ENCODE results near the gene EFCAB11.

The EFCAB11 gene

GRCh38 chr14:89807151-89807550 lies 147.4 kb downstream of the EFCAB11 start:
- no peak for DNase-seq

DNA sequence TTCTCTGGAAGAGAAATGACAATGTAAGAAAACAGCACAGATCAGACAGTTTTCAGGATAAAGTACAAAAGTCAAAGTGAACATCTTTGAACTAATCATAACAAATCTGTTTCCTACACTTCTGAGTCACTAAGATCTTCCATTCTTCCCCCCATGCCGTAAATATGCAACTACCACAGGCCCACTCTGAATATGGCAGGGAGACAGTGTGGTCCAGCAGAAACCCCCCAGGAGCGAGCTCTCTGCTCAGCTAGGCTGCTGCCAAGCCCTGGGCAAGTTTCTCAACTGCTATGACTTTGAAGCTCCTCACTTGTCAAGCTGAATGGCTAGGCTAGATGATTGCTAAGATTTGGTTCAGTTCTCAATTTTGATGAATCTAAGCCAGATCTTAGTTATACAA lies 148.1 kb downstream of the EFCAB11 start:
- DNase-seq, result no peak

DNA sequence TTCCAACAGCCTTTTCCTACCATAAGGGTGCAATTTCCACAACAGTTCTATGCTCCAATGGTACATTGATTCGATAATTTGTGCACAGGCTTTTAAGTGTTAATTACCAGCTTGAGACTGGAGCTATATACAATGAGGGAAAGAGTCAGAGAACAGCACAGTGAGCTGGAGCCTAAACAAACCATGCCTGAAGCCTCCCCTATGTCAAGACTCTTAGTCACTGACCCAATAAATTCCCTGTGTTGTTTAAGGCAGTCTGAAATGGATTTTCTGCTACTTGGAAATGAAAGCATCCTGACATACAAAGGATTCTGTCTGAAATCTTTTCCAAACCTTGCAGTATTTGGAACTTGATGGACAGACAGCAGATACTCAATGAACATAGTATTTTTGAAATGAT lies 149.0 kb downstream of the EFCAB11 start:
- DNase-seq, result no peak

DNA sequence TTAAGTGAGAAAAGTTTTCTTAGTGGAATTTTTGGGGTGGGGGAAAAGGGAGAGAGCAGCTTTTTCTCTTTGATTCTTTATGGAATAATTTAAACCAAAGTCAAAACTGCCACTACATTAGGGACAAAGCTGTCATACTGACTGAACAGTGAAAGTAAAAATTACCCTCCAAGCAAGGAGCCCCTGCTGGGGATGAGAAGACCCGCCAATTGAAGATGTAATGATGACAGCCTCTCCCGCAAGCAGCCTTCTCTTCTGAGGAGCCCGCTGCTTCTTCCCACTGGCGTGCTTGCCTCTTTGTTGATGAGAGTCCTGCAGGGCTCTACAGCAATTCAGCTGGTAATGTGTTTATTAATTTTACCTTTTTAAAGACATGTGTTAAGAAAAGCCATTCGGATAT lies 151.0 kb downstream of the EFCAB11 start:
- no peak for DNase-seq

- no peak for DNase-seq
These were observed 153.4 kb downstream of the EFCAB11 start for GRCh38 chr14:89801136-89801535.

DNA sequence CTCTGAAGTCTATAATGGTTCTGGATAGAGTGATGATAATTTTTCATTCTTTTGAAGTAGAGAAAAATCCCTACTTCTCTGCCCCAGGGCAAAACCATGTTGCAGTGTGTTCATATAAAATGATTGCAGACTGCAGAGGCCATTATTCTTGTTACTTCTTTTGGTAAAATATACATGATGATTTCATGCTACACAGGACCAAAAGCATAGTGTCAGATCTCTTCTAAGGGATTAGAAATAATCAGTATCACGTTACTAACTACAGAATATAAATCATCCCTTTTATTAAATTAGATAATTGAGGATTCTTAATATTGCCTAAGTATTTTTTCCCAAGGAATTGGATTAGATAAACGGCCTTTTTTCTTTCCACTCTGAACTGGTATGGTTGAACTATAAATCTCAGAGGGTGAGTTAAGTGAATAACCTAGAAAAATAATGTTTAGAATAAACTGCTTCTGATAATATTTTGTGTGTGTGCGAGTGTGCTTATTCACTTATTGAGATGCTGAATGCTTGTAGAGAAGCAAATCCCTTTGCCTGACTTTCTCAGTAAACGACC lies 156.2 kb downstream of the EFCAB11 start:
- no peak for DNase-seq

- no peak for DNase-seq
These were observed 157.4 kb downstream of the EFCAB11 start for GRCh38 chr14:89797148-89797547.

DNA sequence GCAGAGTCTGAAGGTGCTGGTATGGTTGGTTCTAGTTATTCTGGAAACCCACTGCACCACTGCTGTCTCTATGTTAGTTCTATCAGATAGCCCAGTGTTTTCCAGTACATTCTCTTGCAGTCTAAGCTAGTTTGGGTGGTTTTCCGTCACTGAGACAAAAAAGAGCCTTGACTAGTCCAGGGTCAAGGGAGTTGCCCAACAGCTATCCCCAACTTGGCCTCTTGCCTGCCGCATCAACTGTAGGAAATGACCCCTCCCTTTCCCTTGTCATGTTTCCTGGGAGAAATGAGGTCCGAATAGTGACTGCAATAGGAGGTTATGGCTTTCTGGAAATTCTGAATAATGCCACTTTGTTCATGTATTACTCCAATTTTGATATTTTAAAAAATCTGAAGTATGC lies 160.4 kb downstream of the EFCAB11 start:
- no peak for DNase-seq

DNA sequence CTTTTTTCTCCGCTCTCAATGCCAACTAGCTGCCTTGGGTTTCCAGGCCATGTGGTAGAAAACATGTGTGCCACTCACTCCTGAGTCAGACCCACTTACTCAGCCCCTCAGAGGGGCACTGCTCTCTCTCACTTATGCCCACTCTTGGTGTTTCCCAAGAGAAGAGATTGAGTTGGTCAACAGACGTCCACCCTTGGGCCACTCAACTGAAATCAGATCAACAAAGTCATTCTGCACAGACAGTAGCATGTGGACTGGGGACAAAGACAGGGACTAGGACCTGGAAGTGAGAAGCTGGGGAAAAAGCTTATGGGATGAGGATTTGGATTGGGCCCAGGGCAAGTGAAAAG lies 161.2 kb downstream of the EFCAB11 start:
- no peak for DNase-seq

- DNase-seq, result no peak
These were observed 161.8 kb downstream of the EFCAB11 start for GRCh38 chr14:89792489-89793366.

GRCh38 chr14:89787525-89787924 lies 167.0 kb downstream of the EFCAB11 start:
- no peak for DNase-seq

DNA sequence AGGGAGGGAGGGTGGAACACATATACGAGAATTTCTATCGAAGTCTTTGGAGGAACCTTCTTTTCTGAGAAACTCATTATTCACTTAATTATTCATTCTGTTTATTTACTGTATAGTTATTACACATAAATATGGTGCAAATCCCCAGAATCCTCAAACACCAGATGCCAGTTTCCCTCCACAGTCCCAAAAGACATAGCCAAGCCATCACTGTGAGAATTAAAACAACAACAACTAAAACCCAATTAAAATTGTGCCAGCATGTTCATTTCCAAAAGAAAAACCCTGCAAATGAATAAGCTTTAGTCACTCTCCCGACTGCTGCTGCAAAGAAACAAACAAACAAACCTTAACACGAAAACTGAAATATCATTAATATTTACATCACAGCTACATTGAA lies 173.5 kb downstream of the EFCAB11 start:
- DNase-seq, result no peak

- DNase-seq, result no peak
These were observed 174.8 kb downstream of the EFCAB11 start for GRCh38 chr14:89779707-89780106.

DNA sequence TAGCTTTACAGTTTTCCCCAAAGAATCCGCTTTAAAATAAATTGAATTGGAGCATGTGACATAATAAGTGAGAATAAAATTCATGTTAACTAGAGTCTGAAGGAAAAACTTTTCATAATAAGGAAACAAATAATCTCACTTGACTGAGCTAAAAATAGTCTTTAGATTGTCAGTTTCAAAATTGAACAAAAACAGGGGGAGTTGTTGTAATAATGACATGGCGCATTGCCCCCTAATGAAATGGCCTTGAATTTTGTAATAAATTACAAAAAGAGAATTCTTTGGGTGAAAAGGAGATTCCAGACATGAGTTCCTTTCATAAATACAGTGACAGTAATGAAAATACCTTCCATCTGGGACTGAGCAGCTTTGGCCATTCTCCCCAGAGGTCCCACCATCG lies 178.6 kb downstream of the EFCAB11 start:
- no peak for DNase-seq

- DNase-seq, result no peak
These were observed 179.4 kb downstream of the EFCAB11 start for GRCh38 chr14:89775151-89775550.

DNA sequence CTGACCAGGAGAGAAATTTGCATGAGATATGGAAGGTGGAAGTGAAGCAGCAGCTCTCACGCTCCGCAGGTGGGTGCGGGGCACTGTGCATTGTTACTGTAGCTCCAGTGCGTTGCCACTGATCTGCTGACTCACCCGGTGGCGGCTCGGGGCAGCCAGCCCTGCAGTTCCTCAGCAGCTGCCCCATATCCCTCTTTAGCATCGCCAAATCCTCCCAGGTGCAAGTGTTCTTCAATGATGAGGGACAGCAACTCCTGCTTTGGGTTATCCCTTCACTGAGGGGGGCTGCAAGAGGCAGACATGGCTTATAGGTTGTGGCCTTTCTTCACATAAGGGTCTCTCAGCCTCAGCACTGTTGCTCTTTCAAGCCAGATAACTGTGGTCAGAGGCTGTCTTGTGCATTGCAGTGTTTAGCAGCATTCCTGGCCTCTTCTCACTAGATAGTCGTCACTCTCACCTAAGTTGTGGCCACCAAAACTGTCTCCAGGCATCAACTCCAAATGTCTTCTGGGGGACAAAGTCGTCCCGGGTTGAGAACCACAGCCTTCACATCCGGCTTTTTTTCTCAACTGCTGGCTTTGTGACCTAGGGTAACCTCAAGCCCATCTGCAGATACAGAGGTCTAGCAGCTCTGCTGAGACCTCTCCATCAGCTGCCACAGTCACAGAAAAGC lies 180.8 kb downstream of the EFCAB11 start:
- peak; percentile 89 to 95 for DNase-seq

GRCh38 chr14:89773151-89773550 lies 181.4 kb downstream of the EFCAB11 start:
- peak in 1 of 2 experiments; percentile 61 for DNase-seq

DNA sequence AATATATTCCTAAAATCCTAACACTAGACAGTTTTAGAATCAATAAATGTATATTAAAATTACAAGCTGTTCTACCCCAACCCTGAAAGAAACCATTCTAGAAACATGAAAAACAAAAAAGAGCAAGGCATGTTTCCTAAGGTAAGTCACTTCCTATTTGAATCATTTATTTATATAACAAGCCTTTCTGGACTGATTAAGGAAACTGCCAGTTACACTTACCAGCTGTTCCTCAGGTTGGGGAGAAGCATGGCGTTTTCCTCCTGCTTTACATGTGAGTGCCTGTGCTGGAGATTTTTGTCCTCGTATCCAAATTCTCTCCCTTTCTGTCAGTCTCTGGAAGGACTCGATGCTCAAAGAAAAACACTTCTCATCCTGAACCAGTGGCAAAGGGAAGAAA lies 183.3 kb downstream of the EFCAB11 start:
- DNase-seq, result peak in 1 of 2 experiments; percentile 27

DNA sequence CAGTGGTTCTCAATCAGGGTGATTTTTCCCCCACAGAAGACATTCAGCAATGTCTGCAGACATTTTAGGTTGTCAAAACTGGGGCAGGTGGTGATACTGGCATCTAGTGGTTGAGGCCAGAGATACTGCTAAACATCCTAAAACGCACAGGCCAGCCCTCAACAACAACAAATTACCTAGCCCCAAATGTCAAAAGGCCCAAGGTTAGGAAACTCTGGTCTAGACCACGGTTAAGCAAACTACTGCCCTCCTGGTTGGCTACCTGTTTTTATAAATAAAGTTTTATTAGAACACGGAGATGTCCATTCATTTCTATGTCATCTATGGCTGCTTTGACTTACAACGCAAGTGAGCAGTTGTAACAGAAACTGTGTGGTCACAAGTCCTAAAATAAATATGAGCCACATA lies 186.7 kb downstream of the EFCAB11 start:
- DNase-seq, result peak; percentile 27 to 79

- no peak for DNase-seq
These were observed 187.4 kb downstream of the EFCAB11 start for GRCh38 chr14:89767131-89767530.

- DNase-seq, result no peak
These were observed 189.2 kb downstream of the EFCAB11 start for GRCh38 chr14:89765346-89765745.

DNA sequence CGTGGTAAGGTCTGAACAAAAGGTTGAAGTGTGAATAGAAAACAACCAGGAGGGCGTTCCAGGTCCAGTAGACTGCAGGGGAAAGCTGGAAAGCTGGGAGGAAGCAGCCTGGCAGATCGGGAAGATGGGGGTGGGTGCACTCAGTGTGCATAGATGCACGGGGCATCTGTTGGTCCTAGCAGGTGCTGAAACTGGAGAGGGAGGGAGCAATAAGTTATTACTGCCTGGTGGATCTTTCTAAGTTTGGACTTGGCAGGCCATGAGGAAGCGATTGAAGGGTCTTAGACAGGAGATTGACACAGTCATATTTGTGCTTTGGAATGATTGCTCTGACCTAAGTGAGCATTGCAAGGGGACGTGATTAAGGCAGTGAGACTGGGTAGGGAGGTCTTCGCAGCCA lies 194.4 kb downstream of the EFCAB11 start:
- no peak for DNase-seq

DNA sequence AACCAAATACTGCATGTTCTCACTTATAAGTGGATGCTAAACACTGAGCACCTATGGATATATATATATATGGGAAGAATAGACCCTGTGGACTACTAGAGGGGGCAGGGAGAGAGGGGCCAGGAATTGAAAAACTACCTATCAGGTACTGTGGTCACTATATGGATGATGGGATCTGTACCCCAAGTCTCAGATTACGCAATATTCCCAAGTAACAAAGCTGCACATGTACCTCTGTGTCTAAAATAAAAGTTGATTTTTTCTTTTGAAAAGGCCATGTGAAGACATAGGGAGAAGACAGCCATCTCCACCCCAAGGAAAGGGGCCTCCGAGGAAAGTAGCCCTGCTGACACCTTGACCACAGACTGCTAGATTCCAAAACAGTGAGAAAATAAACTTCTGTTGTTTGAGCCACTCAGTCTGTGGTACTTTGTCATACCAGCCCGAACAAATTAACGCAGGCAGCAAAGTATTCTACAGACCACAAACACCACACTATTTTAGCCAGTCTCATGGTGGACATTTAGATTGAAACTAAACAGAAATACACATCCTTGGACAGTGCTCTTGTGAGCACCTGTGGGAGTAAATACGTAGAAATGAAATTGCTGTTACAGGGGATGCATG lies 197.1 kb downstream of the EFCAB11 start:
- no peak for DNase-seq

DNA sequence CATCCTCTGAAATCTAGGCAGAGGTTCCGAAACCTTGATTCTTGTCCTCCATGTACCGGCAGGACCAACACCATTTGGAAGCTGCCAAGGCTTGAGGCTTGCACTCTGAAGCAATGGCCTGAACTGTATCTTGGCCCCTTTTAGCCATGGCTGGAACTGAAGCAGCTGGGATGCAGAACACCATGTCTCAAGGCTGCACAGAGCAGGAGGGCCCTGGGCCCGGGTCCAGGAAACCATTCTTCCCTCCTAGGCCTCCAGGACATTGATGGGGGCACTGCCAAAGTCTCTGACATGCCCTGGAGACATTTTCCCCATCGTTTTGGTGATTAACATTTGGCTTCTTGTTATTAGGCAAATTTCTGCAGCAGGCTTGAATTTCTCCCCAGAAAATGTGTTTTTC lies 198.7 kb downstream of the EFCAB11 start:
- DNase-seq, result no peak
